Fibroblast of the conjunctiva (primary cell): Measurements from ENCODE around the gene TRPM4.
"Not testable (repeated sequence)": the region's sequence is repeated elsewhere in the genome, so short reads cannot be mapped to it uniquely, and the experiment has no call there.

Source experiments
- DNase-seq: peaks from one replicate; pipeline ENCODE4 v3.0.0-alpha.2; 2010; ENCODE audit warnings: low read depth

Gene TRPM4

GRCh38 chr19:49127225-49127624 is 30.4 kb upstream of the TRPM4 start:
- DNase-seq = not testable (repeated sequence)

- DNase-seq = peak; percentile 95
These were observed 29.7 kb upstream of the TRPM4 start for GRCh38 chr19:49127674-49128544.

- DNase-seq = no peak
These were observed 28.9 kb upstream of the TRPM4 start for GRCh38 chr19:49128545-49129237.

- DNase-seq = no peak
These were observed 28.4 kb upstream of the TRPM4 start for GRCh38 chr19:49129238-49129583.

GRCh38 chr19:49130325-49130724 is 27.3 kb upstream of the TRPM4 start:
- no peak for DNase-seq

- DNase-seq = no peak
These were observed 24.5 kb upstream of the TRPM4 start for GRCh38 chr19:49132974-49133609.

- no peak for DNase-seq
These were observed 23.8 kb upstream of the TRPM4 start for GRCh38 chr19:49133621-49134454.

GRCh38 chr19:49135686-49136085 is 21.9 kb upstream of the TRPM4 start:
- DNase-seq = no peak

- no peak for DNase-seq
These were observed 20.8 kb upstream of the TRPM4 start for GRCh38 chr19:49136771-49137171.

GRCh38 chr19:49140951-49141350 is 16.6 kb upstream of the TRPM4 start:
- DNase-seq = no peak

- no peak for DNase-seq
These were observed 16.2 kb upstream of the TRPM4 start for GRCh38 chr19:49141352-49141751.

- peak; percentile 76 for DNase-seq
These were observed 14.7 kb upstream of the TRPM4 start for GRCh38 chr19:49142866-49143335.

GRCh38 chr19:49145573-49146407 is 11.8 kb upstream of the TRPM4 start:
- DNase-seq = peak; percentile 49

GRCh38 chr19:49146408-49146770 is 11.2 kb upstream of the TRPM4 start:
- DNase-seq = peak; percentile 24

GRCh38 chr19:49148044-49148682 is 9.4 kb upstream of the TRPM4 start:
- DNase-seq = no peak

- peak; percentile 79 for DNase-seq
These were observed 8.6 kb upstream of the TRPM4 start for GRCh38 chr19:49148784-49149651.

GRCh38 chr19:49149652-49150105 is 7.9 kb upstream of the TRPM4 start:
- peak; percentile 65 for DNase-seq

GRCh38 chr19:49150106-49150943 is 7.3 kb upstream of the TRPM4 start:
- DNase-seq = peak; percentile 49

- DNase-seq = no peak
These were observed 6.7 kb upstream of the TRPM4 start for GRCh38 chr19:49150944-49151243.
